IgD-negative memory B cell (primary cell): Measurements from ENCODE around the gene ATP5MG. TPM values are rescaled to one million over a fixed set of nuclear protein-coding genes. Genes with fewer than 3 reads are reported as not detected.
"Not testable (repeated sequence)": the region's sequence is repeated elsewhere in the genome, so short reads cannot be mapped to it uniquely, and the experiment has no call there.

ENCODE experiments used
- H3K27ac Mint-ChIP-seq, 3 donors: one replicate each; pipeline ENCODE4 v1.8.0; 2020 to 2022; ENCODE audit warnings: mild to moderate bottlenecking in 3 of 3, mixed read lengths in 3 of 3, moderate library complexity in 1 of 3
- H3K27me3 Mint-ChIP-seq: one replicate; pipeline ENCODE4 v1.8.0; 2021; ENCODE audit warnings: mixed read lengths
- H3K36me3 Mint-ChIP-seq: one replicate; pipeline ENCODE4 v1.8.0; 2020; ENCODE audit warnings: mild to moderate bottlenecking, mixed read lengths
- H3K4me1 Mint-ChIP-seq, 3 donors: one replicate each; pipeline ENCODE4 v1.8.0; 2020 to 2022; ENCODE audit warnings: mixed read lengths in 3 of 3, mild to moderate bottlenecking in 1 of 3
- H3K4me3 Mint-ChIP-seq, 4 donors: one replicate each; pipeline ENCODE4 v1.8.0; 2020 to 2022; ENCODE audit warnings: mild to moderate bottlenecking in 4 of 4, mixed read lengths in 4 of 4, moderate library complexity in 3 of 4
- H3K9me3 Mint-ChIP-seq, 3 donors: one replicate each; pipeline ENCODE4 v1.8.0; 2020 to 2021; ENCODE audit warnings: mixed read lengths in 3 of 3, mild to moderate bottlenecking in 1 of 3
- polyA plus RNA-seq: library from polyadenylated mRNA; unstranded; fragments of 300-500 nt; fragmentation: Illumina TruSeq; gene quantifications from one replicate; pipeline ENCODE4 v1.2.3, GENCODE V29; 2021

ATP5MG gene
- polyA plus RNA-seq, 1 donor from 2014 or later, result 547 TPM

- Mint-ChIP-seq H3K9me3 (no peaks in the 10 kb centered on the region), H3K27me3 (no peaks in the 10 kb centered on the region), H3K27ac (no peak overlapping the region), H3K36me3 (no peaks in the 10 kb centered on the region), H3K4me3 (no peak overlapping the region), H3K4me1 (peaks cover 0 to 2% (median 0%) of the 10 kb centered on the region in 3 donors)
Measured at GRCh38 chr11:118383657-118384056, 17.7 kb upstream of the ATP5MG start.

- Mint-ChIP-seq H3K9me3 (no peaks in the 10 kb centered on the region), H3K36me3 (peaks cover 3% of the 10 kb centered on the region), H3K27me3 (no peaks in the 10 kb centered on the region), H3K4me1 (peaks cover 19 to 24% (median 23%) of the 10 kb centered on the region in 3 donors), H3K4me3 (no peak overlapping the region), H3K27ac (peak overlapping the region; percentile 40 to 73 (median 65))
Measured at GRCh38 chr11:118396097-118396501, 5.3 kb upstream of the ATP5MG start.

- Mint-ChIP-seq H3K36me3 (peaks cover 3% of the 10 kb centered on the region), H3K27me3 (no peaks in the 10 kb centered on the region), H3K4me3 (peak overlapping the region in 1 of 4 donors; percentile 23), H3K27ac (peak overlapping the region in 2 of 3 donors; percentile 20 to 100), H3K9me3 (no peaks in the 10 kb centered on the region), H3K4me1 (peaks cover 29 to 36% (median 31%) of the 10 kb centered on the region in 3 donors)
Measured at GRCh38 chr11:118397448-118397847, 4.0 kb upstream of the ATP5MG start.

GRCh38 chr11:118398791-118399559 is 2.4 kb upstream of the ATP5MG start:
- Mint-ChIP-seq H3K27me3 (no peaks in the 10 kb centered on the region), H3K36me3 (peaks cover 3% of the 10 kb centered on the region), H3K4me3 (peak overlapping the region; percentile 30 to 98 (median 89)), H3K9me3 (no peaks in the 10 kb centered on the region), H3K27ac (peak overlapping the region; percentile 96 to 100 (median 96)), H3K4me1 (peaks cover 29 to 36% (median 35%) of the 10 kb centered on the region in 3 donors)

GRCh38 chr11:118401880-118402590 is 629 bp downstream of the ATP5MG start:
- Mint-ChIP-seq H3K27me3 (no peaks in the 10 kb centered on the region), H3K36me3 (no peaks in the 10 kb centered on the region), H3K27ac (peak overlapping the region; percentile 96 to 100 (median 99)), H3K4me3 (peak overlapping the region; percentile 97 to 98 (median 98)), H3K9me3 (no peaks in the 10 kb centered on the region), H3K4me1 (peaks cover 34 to 51% (median 49%) of the 10 kb centered on the region in 3 donors)

- Mint-ChIP-seq H3K4me1 (peaks cover 34 to 51% (median 49%) of the 10 kb centered on the region in 3 donors), H3K4me3 (peak overlapping the region; percentile 97 to 98 (median 98)), H3K27ac (peak overlapping the region in 2 of 3 donors; percentile 50 to 99)
- H3K9me3 Mint-ChIP-seq, H3K36me3 Mint-ChIP-seq, H3K27me3 Mint-ChIP-seq: not testable (repeated sequence)
Measured at GRCh38 chr11:118402594-118402993, 1.2 kb downstream of the ATP5MG start.

- Mint-ChIP-seq H3K4me3 (peak overlapping the region in 2 of 4 donors; percentile 38 to 68), H3K27me3 (no peaks in the 10 kb centered on the region), H3K4me1 (peaks cover 19 to 34% (median 31%) of the 10 kb centered on the region in 3 donors), H3K36me3 (peaks cover 5% of the 10 kb centered on the region), H3K9me3 (no peaks in the 10 kb centered on the region), H3K27ac (peak overlapping the region in 1 of 3 donors; percentile 52)
Measured at GRCh38 chr11:118406599-118407166, 5.3 kb downstream of the ATP5MG start.

GRCh38 chr11:118410055-118410745 is 8.8 kb downstream of the ATP5MG start:
- Mint-ChIP-seq H3K4me1 (peaks cover 6 to 19% (median 14%) of the 10 kb centered on the region in 3 donors), H3K36me3 (peaks cover 5% of the 10 kb centered on the region), H3K27ac (peak overlapping the region in 1 of 3 donors; percentile 10)

GRCh38 chr11:118411530-118411929 is 10.1 kb downstream of the ATP5MG start:
- Mint-ChIP-seq H3K27me3 (no peaks in the 10 kb centered on the region), H3K27ac (no peak overlapping the region), H3K9me3 (no peaks in the 10 kb centered on the region), H3K36me3 (peaks cover 5% of the 10 kb centered on the region), H3K4me3 (no peak overlapping the region), H3K4me1 (peaks cover 6 to 13% (median 10%) of the 10 kb centered on the region in 3 donors)

More at GRCh38 chr11:118410055-118410745, 8.8 kb downstream of the ATP5MG start:
- Mint-ChIP-seq H3K9me3 (no peaks in the 10 kb centered on the region), H3K4me3 (peak overlapping the region in 1 of 4 donors; percentile 49), H3K27me3 (no peaks in the 10 kb centered on the region)

- H3K36me3 Mint-ChIP-seq, result peaks cover 5% of the 10 kb centered on the region
- H3K4me1 Mint-ChIP-seq, result peaks cover 6 to 10% (median 10%) of the 10 kb centered on the region in 3 donors
- no peaks in the 10 kb centered on the region for H3K9me3 Mint-ChIP-seq
- H3K4me3 Mint-ChIP-seq, result no peak overlapping the region
- H3K27me3 Mint-ChIP-seq, result no peaks in the 10 kb centered on the region
- no peak overlapping the region for H3K27ac Mint-ChIP-seq
Measured at GRCh38 chr11:118412921-118413320, 11.5 kb downstream of the ATP5MG start.

- Mint-ChIP-seq H3K36me3 (peaks cover 3% of the 10 kb centered on the region), H3K4me1 (peaks cover 2 to 4% (median 2%) of the 10 kb centered on the region in 3 donors), H3K4me3 (no peak overlapping the region), H3K27ac (no peak overlapping the region), H3K9me3 (no peaks in the 10 kb centered on the region), H3K27me3 (no peaks in the 10 kb centered on the region)
Measured at GRCh38 chr11:118415062-118415738, 13.8 kb downstream of the ATP5MG start.

- H3K4me1 Mint-ChIP-seq, result peaks cover 0 to under 1% (median 0%) of the 10 kb centered on the region in 3 donors
- H3K4me3 Mint-ChIP-seq, result no peak overlapping the region
- H3K27ac Mint-ChIP-seq, result no peak overlapping the region
- H3K27me3 Mint-ChIP-seq, result no peaks in the 10 kb centered on the region
- peaks cover 3% of the 10 kb centered on the region for H3K36me3 Mint-ChIP-seq
- H3K9me3 Mint-ChIP-seq, result no peaks in the 10 kb centered on the region
Measured at GRCh38 chr11:118415739-118416068, 14.3 kb downstream of the ATP5MG start.

- not testable (repeated sequence) for H3K9me3 Mint-ChIP-seq, H3K36me3 Mint-ChIP-seq, H3K27me3 Mint-ChIP-seq, H3K27ac Mint-ChIP-seq, H3K4me1 Mint-ChIP-seq, H3K4me3 Mint-ChIP-seq
Measured at GRCh38 chr11:118416900-118417299, 15.5 kb downstream of the ATP5MG start.

GRCh38 chr11:118417801-118418200 is 16.4 kb downstream of the ATP5MG start:
- H3K9me3 Mint-ChIP-seq, result no peaks in the 10 kb centered on the region
- H3K4me1 Mint-ChIP-seq, result no peaks in the 10 kb centered on the region
- no peaks in the 10 kb centered on the region for H3K27me3 Mint-ChIP-seq
- no peak overlapping the region for H3K4me3 Mint-ChIP-seq
- H3K36me3 Mint-ChIP-seq, result no peaks in the 10 kb centered on the region
- no peak overlapping the region for H3K27ac Mint-ChIP-seq
